Activated T-helper 17 cell treated with anti-CD3 and anti-CD28 coated beads, Interleukin-2, amount 50 U/mL, for 72 hours (primary cell): ENCODE data around the gene PRDM1. TPM values are rescaled to one million over a fixed set of nuclear protein-coding genes. Genes with fewer than 3 reads are reported as not detected.

Source experiments
- ATAC-seq: fragments of 150-1000 bp; cut with Tn5 transposase; replicated peaks from 2 replicates; pipeline ENCODE4 v1.10.0; 2021; ENCODE audit warnings: mild to moderate bottlenecking, moderate library complexity
- H3K27ac Mint-ChIP-seq: one replicate; pipeline ENCODE4 v1.8.0; 2022; ENCODE audit warnings: mixed read lengths
- H3K27me3 Mint-ChIP-seq: one replicate; pipeline ENCODE4 v1.8.0; 2022; ENCODE audit warnings: mixed read lengths
- H3K36me3 Mint-ChIP-seq: one replicate; pipeline ENCODE4 v1.8.0; 2022; ENCODE audit warnings: low read depth, mild to moderate bottlenecking, mixed read lengths
- H3K4me1 Mint-ChIP-seq: one replicate; pipeline ENCODE4 v1.8.0; 2022; ENCODE audit warnings: mixed read lengths
- H3K4me3 Mint-ChIP-seq: one replicate; pipeline ENCODE4 v1.8.0; 2022; ENCODE audit warnings: mild to moderate bottlenecking, mixed read lengths
- H3K9me3 Mint-ChIP-seq: one replicate; pipeline ENCODE4 v1.8.0; 2022; ENCODE audit warnings: mixed read lengths
- total RNA-seq, 2 donors: library from RNA; stranded (reverse); gene quantifications; one replicate each; pipeline ENCODE4 v1.2.3, GENCODE V29; 2022

Gene PRDM1
- total RNA-seq, 2 donors from 2014 or later, result 138 to 149 TPM

DNA sequence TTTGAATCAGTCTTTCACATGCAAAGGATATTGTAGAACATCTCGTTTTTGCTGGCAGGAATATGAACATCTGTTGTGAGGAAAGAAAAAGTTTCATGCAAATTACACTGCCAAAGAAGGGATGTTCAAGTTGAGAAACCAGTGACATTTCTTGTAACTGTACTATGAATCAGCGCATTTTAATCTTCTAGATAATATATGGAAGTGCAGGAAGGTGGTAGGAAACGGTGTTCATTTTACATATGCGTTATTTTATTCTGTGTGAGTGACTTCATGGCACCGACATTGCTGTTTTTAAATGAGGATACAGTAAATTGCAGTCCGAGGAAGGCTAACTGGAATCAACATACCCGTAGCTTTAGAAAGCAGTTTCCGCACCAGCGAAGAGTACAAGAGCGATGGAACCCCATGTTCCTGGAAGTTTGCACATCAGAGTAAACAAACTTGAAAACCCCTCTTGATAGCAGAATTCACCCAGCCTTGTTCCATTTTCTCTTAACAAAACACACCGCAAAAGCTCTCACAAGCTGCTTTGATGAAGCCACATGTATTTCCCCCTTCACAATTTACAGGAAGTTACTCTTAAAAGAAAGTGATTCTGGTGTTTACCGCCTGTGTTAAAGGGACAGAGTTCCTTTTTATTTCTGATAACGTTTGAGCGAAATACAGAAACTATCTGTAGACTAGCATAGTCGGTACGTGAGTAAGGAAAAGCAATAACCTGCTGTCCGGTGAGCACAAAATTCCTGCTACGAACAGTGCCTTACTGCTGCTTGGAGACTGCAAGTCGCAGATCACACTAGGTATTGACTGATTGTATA, 11.5 kb downstream of the PRDM1 start:
- H3K9me3 Mint-ChIP-seq, result no peaks in the 10 kb centered on the region
- ATAC-seq, result peak; percentile 37
- peaks cover 100% of the 10 kb centered on the region for H3K36me3 Mint-ChIP-seq
- peaks cover 27% of the 10 kb centered on the region for H3K4me1 Mint-ChIP-seq
- H3K27ac Mint-ChIP-seq, result peak overlapping the region; percentile 95
- H3K4me3 Mint-ChIP-seq, result peak overlapping the region; percentile 90
- no peaks in the 10 kb centered on the region for H3K27me3 Mint-ChIP-seq

DNA sequence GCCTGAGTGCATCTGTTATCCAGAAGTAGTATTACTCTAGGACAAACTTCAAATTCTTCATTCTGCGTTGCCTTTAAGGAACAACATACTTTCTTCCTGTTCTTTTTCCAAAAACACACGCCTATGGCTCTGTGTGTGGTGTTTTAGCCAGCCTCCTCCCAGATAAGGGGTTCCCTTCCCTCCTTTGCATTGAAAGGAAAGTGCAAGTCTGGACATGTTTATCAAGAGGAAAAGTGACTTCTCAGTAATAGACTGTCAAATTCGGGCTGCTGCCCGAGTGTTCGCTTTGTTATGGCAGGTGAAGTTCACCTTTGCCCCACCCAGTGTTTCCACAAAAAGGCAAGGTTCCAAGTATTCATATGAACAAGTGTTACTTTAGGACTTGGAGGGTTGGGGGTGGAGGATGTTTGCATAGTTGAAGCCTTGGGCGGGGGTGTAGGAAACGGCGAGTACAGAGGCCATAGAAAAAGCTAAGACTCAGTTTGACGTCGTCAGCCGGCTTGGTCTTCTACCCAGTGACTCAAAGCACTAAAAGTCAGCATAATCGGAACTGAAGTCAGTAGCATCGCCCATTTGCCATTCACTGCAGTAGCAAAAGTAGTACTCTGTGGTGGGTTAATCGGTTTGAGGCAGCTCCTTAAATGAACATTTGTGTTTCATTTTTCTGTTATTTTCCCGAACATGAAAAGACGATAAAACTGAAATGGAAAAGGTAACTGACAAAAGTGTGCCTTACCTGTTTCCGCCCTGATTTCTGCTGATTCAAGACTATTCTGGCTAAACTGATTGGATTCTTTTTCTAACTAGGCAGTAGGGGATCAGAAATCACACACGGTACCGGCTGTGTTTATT, 12.5 kb downstream of the PRDM1 start:
- ATAC-seq, result peak; percentile 73
- Mint-ChIP-seq H3K4me1 (peaks cover 26% of the 10 kb centered on the region), H3K27ac (peak overlapping the region; percentile 95), H3K27me3 (no peaks in the 10 kb centered on the region), H3K36me3 (peaks cover 100% of the 10 kb centered on the region), H3K4me3 (peak overlapping the region; percentile 90), H3K9me3 (no peaks in the 10 kb centered on the region)

DNA sequence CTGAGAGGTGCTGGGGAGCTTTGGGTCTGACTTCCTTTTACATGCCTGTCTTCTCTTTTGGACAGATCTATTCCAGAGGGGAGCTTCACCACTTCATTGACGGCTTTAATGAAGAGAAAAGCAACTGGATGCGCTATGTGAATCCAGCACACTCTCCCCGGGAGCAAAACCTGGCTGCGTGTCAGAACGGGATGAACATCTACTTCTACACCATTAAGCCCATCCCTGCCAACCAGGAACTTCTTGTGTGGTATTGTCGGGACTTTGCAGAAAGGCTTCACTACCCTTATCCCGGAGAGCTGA, 13.1 kb downstream of the PRDM1 start:
- Mint-ChIP-seq H3K4me3 (peak overlapping the region; percentile 90), H3K27me3 (no peaks in the 10 kb centered on the region), H3K4me1 (peaks cover 22% of the 10 kb centered on the region), H3K27ac (peak overlapping the region; percentile 95), H3K36me3 (peaks cover 100% of the 10 kb centered on the region), H3K9me3 (no peaks in the 10 kb centered on the region)
- ATAC-seq, result no peak

DNA sequence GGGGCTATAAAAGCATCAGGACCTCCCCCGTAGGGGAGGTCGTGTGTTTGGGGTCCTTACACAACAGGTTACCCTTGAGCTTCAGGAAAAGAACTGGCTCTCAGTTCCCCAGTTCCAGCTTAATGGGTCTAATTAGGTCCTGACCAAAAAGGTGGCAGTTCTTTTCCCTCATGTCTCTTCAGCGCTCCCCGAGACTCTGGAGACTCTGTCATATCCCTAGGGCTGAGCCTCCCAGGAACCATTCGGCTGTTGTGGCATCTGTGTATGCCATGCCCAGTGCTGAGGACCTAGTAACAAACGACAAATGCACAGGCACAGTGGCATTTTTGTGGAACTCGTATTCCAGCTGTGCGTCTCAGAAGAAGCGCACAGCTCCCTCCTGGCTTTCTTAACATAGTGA, 14.6 kb downstream of the PRDM1 start:
- H3K4me1 Mint-ChIP-seq, result peaks cover 21% of the 10 kb centered on the region
- H3K27me3 Mint-ChIP-seq, result no peaks in the 10 kb centered on the region
- no peaks in the 10 kb centered on the region for H3K9me3 Mint-ChIP-seq
- H3K36me3 Mint-ChIP-seq, result peaks cover 100% of the 10 kb centered on the region
- peak overlapping the region; percentile 95 for H3K27ac Mint-ChIP-seq
- H3K4me3 Mint-ChIP-seq, result peak overlapping the region; percentile 90
- ATAC-seq, result no peak

DNA sequence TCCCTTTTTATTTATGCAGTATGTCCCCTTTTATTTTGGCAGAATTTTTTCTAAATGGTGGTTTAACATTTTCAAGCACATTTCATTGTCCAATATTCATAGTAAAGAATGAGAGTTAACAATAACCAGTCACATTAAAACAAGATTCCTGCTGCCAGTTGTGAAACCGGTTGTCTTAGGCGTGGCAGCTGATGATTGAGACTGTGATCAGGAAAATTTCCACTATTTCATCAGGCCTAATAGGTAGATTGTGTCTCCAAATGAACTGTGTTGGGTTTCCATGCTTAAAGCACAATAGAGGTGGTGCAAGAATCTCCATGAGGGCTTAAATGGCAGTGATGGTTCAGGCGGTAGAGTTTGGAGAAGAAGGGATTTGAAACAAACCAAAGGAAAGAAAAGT, 15.3 kb downstream of the PRDM1 start:
- no peaks in the 10 kb centered on the region for H3K27me3 Mint-ChIP-seq
- H3K36me3 Mint-ChIP-seq, result peaks cover 100% of the 10 kb centered on the region
- no peaks in the 10 kb centered on the region for H3K9me3 Mint-ChIP-seq
- peaks cover 20% of the 10 kb centered on the region for H3K4me1 Mint-ChIP-seq
- no peak for ATAC-seq
- peak overlapping the region; percentile 95 for H3K27ac Mint-ChIP-seq
- peak overlapping the region; percentile 90 for H3K4me3 Mint-ChIP-seq

DNA sequence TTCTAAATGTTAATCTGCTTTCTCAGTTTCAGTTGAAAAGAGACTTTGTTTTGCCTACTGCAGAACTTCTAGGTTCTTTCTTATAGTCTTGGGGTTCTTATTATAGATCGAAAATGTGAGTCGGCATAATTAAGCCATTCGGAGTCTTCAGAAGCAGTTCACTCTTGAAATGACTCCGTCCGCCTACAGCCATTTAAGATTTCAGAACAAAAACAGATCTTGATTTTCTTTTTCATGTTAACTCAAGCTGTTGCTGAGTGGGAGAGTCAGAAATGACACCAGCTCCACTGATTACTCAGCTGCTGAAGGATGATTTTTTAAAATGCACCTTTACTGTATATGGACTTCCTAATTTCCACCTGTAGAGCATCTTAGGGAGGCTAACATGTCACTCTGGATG, 15.9 kb downstream of the PRDM1 start:
- no peaks in the 10 kb centered on the region for H3K9me3 Mint-ChIP-seq
- peaks cover 25% of the 10 kb centered on the region for H3K4me1 Mint-ChIP-seq
- ATAC-seq, result peak; percentile 31
- H3K27me3 Mint-ChIP-seq, result no peaks in the 10 kb centered on the region
- H3K4me3 Mint-ChIP-seq, result peak overlapping the region; percentile 90
- H3K27ac Mint-ChIP-seq, result peak overlapping the region; percentile 95
- peaks cover 100% of the 10 kb centered on the region for H3K36me3 Mint-ChIP-seq

DNA sequence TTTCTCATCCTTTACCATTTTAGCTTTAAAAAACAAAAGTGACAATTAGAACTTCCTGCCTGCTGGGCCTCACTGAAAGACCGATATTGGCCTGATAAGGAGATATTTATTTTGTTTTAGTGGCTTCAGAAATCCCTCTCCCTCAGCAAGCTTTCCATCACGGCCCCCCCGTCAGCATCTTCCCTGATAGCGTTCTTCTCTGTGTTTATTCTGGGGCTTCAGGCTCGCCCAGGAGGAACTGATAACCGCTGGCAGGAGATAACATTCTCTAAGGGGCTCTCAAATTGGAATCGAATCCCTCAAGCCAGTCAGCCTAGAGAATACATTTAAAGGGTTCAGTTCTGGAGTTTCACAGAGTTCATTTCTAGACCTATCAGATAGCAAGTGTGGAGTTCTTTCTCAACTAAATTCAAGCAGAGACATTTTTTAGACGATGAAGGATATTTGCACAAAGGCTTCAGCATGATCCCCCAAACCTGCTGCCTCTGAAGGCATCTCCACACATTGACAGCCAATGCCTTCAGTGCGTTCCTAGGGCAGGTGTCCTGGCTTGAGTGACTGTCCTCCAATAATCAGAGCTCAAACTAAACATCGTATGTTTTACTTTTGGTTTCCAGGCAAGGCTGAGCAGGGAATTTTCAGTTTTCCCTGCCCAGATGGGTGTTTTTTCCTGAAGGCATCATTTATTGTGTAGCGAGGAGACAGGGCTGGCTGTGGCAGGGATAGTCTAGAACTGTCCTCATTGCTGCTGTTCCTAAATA, 17.0 kb downstream of the PRDM1 start:
- Mint-ChIP-seq H3K9me3 (no peaks in the 10 kb centered on the region), H3K4me3 (peak overlapping the region; percentile 90), H3K4me1 (peaks cover 26% of the 10 kb centered on the region), H3K36me3 (peaks cover 100% of the 10 kb centered on the region), H3K27ac (peak overlapping the region; percentile 95), H3K27me3 (no peaks in the 10 kb centered on the region)
- no peak for ATAC-seq

DNA sequence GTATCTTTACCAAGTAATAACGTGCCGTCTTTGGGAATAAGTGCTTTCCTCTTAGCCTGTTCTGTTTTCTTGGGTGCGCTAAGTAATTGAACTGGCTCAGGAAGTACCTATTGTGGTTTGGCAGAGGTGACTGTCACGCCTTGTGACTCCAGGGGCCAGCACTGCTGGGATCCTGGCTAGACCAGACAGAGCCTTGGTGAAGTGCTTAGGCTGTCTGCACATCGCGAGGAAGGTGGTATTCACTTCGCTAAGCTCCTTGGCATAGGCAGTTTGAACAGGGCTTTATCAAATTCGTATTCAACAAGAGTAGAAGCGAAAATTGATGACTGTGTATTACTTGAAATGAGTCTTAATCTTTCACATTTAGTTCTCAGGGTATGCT, 17.6 kb downstream of the PRDM1 start:
- H3K4me1 Mint-ChIP-seq, result peaks cover 32% of the 10 kb centered on the region
- peak overlapping the region; percentile 90 for H3K4me3 Mint-ChIP-seq
- peak; percentile 50 for ATAC-seq
- no peaks in the 10 kb centered on the region for H3K9me3 Mint-ChIP-seq
- no peaks in the 10 kb centered on the region for H3K27me3 Mint-ChIP-seq
- peak overlapping the region; percentile 95 for H3K27ac Mint-ChIP-seq
- peaks cover 100% of the 10 kb centered on the region for H3K36me3 Mint-ChIP-seq

DNA sequence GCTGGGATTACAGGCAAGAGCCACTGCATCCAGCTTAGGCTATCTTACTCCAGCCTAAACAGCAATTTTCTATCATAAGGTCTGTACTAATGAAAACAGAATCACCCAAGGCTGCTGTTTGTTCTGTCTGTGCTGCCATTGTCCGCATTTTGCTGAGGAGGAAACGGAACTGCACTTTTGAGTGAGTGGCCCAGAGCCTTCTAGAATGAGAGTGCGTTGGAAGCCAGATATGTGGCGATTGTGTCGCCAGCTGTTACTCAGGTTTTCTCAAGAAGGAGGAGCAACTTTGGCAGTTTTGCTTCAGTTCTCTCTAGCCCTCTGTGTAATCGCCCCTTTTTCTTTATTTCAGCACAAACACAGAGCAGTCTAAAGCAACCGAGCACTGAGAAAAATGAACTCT, 18.3 kb downstream of the PRDM1 start:
- Mint-ChIP-seq H3K27me3 (no peaks in the 10 kb centered on the region), H3K4me3 (peak overlapping the region; percentile 90), H3K4me1 (peaks cover 34% of the 10 kb centered on the region), H3K27ac (peak overlapping the region; percentile 95), H3K36me3 (peaks cover 100% of the 10 kb centered on the region), H3K9me3 (no peaks in the 10 kb centered on the region)
- ATAC-seq, result no peak

DNA sequence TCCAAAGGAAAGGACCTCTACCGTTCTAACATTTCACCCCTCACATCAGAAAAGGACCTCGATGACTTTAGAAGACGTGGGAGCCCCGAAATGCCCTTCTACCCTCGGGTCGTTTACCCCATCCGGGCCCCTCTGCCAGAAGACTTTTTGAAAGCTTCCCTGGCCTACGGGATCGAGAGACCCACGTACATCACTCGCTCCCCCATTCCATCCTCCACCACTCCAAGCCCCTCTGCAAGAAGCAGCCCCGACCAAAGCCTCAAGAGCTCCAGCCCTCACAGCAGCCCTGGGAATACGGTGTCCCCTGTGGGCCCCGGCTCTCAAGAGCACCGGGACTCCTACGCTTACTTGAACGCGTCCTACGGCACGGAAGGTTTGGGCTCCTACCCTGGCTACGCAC, 18.8 kb downstream of the PRDM1 start:
- peaks cover 100% of the 10 kb centered on the region for H3K36me3 Mint-ChIP-seq
- no peaks in the 10 kb centered on the region for H3K27me3 Mint-ChIP-seq
- peaks cover 38% of the 10 kb centered on the region for H3K4me1 Mint-ChIP-seq
- H3K27ac Mint-ChIP-seq, result peak overlapping the region; percentile 95
- ATAC-seq, result no peak
- no peaks in the 10 kb centered on the region for H3K9me3 Mint-ChIP-seq
- H3K4me3 Mint-ChIP-seq, result peak overlapping the region; percentile 90

DNA sequence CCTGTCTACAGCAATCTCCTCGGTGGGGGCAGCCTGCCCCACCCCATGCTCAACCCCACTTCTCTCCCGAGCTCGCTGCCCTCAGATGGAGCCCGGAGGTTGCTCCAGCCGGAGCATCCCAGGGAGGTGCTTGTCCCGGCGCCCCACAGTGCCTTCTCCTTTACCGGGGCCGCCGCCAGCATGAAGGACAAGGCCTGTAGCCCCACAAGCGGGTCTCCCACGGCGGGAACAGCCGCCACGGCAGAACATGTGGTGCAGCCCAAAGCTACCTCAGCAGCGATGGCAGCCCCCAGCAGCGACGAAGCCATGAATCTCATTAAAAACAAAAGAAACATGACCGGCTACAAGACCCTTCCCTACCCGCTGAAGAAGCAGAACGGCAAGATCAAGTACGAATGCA, 19.4 kb downstream of the PRDM1 start:
- Mint-ChIP-seq H3K27ac (peak overlapping the region; percentile 95), H3K27me3 (no peaks in the 10 kb centered on the region), H3K4me3 (peak overlapping the region; percentile 90), H3K4me1 (peaks cover 38% of the 10 kb centered on the region), H3K36me3 (peaks cover 100% of the 10 kb centered on the region), H3K9me3 (no peaks in the 10 kb centered on the region)
- no peak for ATAC-seq

DNA sequence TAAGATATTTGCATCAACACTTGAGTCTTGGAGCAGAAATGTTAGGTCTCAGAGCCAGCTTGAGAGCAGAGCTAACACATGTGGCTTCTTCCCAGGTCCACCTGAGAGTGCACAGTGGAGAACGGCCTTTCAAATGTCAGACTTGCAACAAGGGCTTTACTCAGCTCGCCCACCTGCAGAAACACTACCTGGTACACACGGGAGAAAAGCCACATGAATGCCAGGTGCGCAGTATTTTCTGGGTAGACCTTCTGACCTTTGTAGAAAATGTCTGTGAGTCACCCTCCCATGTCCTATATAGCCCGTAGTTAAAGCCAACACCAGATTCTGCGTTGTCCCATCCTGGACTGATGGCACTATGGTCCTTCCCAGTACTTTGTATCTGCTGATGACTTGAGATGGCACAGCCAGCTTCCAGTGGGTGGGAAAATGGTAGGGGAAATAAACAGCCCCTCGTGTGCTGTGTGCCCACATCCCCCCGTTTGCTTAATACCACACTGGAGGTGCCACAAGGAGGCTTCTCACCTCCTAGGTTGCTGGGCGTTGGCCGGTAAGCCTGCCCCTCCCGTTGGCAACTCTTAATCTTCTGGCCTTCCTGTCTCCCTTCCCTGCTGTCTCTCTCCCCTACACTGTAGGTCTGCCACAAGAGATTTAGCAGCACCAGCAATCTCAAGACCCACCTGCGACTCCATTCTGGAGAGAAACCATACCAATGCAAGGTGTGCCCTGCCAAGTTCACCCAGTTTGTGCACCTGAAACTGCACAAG, 20.3 kb downstream of the PRDM1 start:
- no peaks in the 10 kb centered on the region for H3K27me3 Mint-ChIP-seq
- H3K36me3 Mint-ChIP-seq, result peaks cover 100% of the 10 kb centered on the region
- H3K27ac Mint-ChIP-seq, result peak overlapping the region; percentile 69
- no peaks in the 10 kb centered on the region for H3K9me3 Mint-ChIP-seq
- peaks cover 39% of the 10 kb centered on the region for H3K4me1 Mint-ChIP-seq
- peak; percentile 7 for ATAC-seq
- H3K4me3 Mint-ChIP-seq, result peak overlapping the region; percentile 90

DNA sequence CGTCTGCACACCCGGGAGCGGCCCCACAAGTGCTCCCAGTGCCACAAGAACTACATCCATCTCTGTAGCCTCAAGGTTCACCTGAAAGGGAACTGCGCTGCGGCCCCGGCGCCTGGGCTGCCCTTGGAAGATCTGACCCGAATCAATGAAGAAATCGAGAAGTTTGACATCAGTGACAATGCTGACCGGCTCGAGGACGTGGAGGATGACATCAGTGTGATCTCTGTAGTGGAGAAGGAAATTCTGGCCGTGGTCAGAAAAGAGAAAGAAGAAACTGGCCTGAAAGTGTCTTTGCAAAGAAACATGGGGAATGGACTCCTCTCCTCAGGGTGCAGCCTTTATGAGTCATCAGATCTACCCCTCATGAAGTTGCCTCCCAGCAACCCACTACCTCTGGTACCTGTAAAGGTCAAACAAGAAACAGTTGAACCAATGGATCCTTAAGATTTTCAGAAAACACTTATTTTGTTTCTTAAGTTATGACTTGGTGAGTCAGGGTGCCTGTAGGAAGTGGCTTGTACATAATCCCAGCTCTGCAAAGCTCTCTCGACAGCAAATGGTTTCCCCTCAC, 21.0 kb downstream of the PRDM1 start:
- Mint-ChIP-seq H3K27ac (peak overlapping the region; percentile 69), H3K27me3 (no peaks in the 10 kb centered on the region), H3K4me1 (peaks cover 44% of the 10 kb centered on the region), H3K9me3 (no peaks in the 10 kb centered on the region), H3K4me3 (peak overlapping the region; percentile 90), H3K36me3 (peaks cover 95% of the 10 kb centered on the region)
- peak; percentile 37 for ATAC-seq
